H1 (cell line): ENCODE data around the gene VAV2. TPM values are rescaled to one million over a fixed set of nuclear protein-coding genes. Genes with fewer than 3 reads are reported as not detected.

Experiments
- CTCF ChIA-PET: fragments of 300-600 bp; sonication (Branson Sonifier 250); formaldehyde crosslinking; loops from one replicate; lab custom pipeline; 2021; ENCODE audit not compliant: partially characterized antibody; lab: Charles Lee
- POLR2A ChIA-PET: fragments of 300-600 bp; sonication (Branson Sonifier 250); formaldehyde crosslinking; loops from one replicate; lab custom pipeline; 2021; ENCODE audit warnings: inconsistent platforms; ENCODE audit not compliant: partially characterized antibody; lab: Charles Lee
- DNase-seq, 2 experiments: peaks; one replicate each; pipeline versions ENCODE4 v3.0.0 to v3.0.0-alpha.2; 2010 to 2022; ENCODE audit warnings: low spot score in 2 of 2, low read depth in 1 of 2, mixed read lengths in 1 of 2
- FAIRE-seq: peaks from 2 replicates; lab custom pipeline; 2011; peaks lifted over from hg19 to GRCh38; lab: Jason Lieb, UNC
- H2AFZ ChIP-seq: 2 replicates; pipeline ENCODE4 v1.8.1; 2012; ENCODE audit warnings: low read length, inconsistent platforms
- H2AK5ac ChIP-seq: 2 replicates; pipeline ENCODE4 v1.6.1; 2013; ENCODE audit warnings: low read depth, low read length
- H2BK120ac ChIP-seq: replicated peaks from 2 replicates; pipeline ENCODE3; 2013; ENCODE audit warnings: low read depth, low read length, inconsistent platforms
- H2BK12ac ChIP-seq: 2 replicates; pipeline ENCODE4 v1.6.1; 2013; ENCODE audit warnings: low read depth, low read length
- H2BK15ac ChIP-seq: 2 replicates; pipeline ENCODE4 v1.6.1; 2013; ENCODE audit warnings: low read length
- H2BK20ac ChIP-seq: 2 replicates; pipeline ENCODE4 v1.6.1; 2013; ENCODE audit warnings: low read length
- H2BK5ac ChIP-seq: 2 replicates; pipeline ENCODE4 v1.6.1; 2013; ENCODE audit warnings: low read depth, low read length
- H3K14ac ChIP-seq: 2 replicates; pipeline ENCODE4 v1.6.1; 2013; ENCODE audit warnings: inconsistent platforms; ENCODE audit not compliant: insufficient read length
- H3K18ac ChIP-seq: 2 replicates; pipeline ENCODE4 v1.6.1; 2013; ENCODE audit warnings: low read length; ENCODE audit errors: extremely low read depth
- H3K23ac ChIP-seq: 2 replicates; pipeline ENCODE4 v1.6.1; 2013; ENCODE audit warnings: inconsistent platforms; ENCODE audit not compliant: insufficient read length
- H3K23me2 ChIP-seq: 2 replicates; pipeline ENCODE4 v1.6.1; 2013; ENCODE audit warnings: low read depth, low read length
- H3K27ac ChIP-seq: 2 replicates; pipeline ENCODE4 v1.6.1; 2011; ENCODE audit warnings: low read depth, low read length, inconsistent platforms
- H3K27me3 ChIP-seq, 4 experiments: replicated peaks in 1 of 4; 1 replicate in 1 of 4; 2 replicates in 3 of 4; pipeline versions ENCODE4 v1.6.1 to v1.8.1; 2011 to 2013; ENCODE audit warnings: low read length in 3 of 4, mild to moderate bottlenecking in 3 of 4, inconsistent platforms in 2 of 4, mixed read lengths in 2 of 4, moderate library complexity in 1 of 4; ENCODE audit not compliant: control insufficient read depth in 3 of 4, insufficient read depth in 3 of 4; ENCODE audit errors: extremely low read depth in 1 of 4
- H3K36me3 ChIP-seq, 4 experiments: 2 replicates each; pipeline versions ENCODE4 v1.6.1 to v1.8.1; 2011 to 2013; ENCODE audit warnings: mild to moderate bottlenecking in 4 of 4, low read length in 3 of 4, moderate library complexity in 2 of 4, control low read depth in 1 of 4, inconsistent platforms in 1 of 4; ENCODE audit not compliant: insufficient read depth in 4 of 4, control insufficient read depth in 2 of 4
- H3K4ac ChIP-seq: replicated peaks from 2 replicates; pipeline ENCODE3; 2013; ENCODE audit warnings: low read length, low read depth, mixed read lengths, inconsistent platforms; ENCODE audit not compliant: insufficient read length
- H3K4me1 ChIP-seq, 4 experiments: replicated peaks in 1 of 4; 1 replicate in 1 of 4; 2 replicates in 3 of 4; pipeline versions ENCODE4 v1.6.1 to v1.8.1; 2011 to 2013; ENCODE audit warnings: low read length in 3 of 4, inconsistent platforms in 2 of 4, mixed read lengths in 1 of 4; ENCODE audit not compliant: insufficient read depth in 4 of 4, control insufficient read depth in 3 of 4
- H3K4me2 ChIP-seq, 2 experiments: 2 replicates each; pipeline versions ENCODE4 v1.6.1 to v1.8.1; 2011 to 2013; ENCODE audit warnings: low read depth in 2 of 2, low read length in 2 of 2, control low read depth in 1 of 2, inconsistent platforms in 1 of 2, mild to moderate bottlenecking in 1 of 2; ENCODE audit not compliant: insufficient read depth in 1 of 2
- H3K4me3 ChIP-seq, 4 experiments: fragments of 200-600, 300-600 bp in 1 of 4; sonication (generic), shearing (Covaris generic), sonication (Bioruptor Twin) in 1 of 4; 2 replicates each; pipeline versions ENCODE4 v1.5.1 to v1.8.1; 2011 to 2016; ENCODE audit warnings: low read length in 4 of 4, low read depth in 3 of 4, control low read depth in 2 of 4, inconsistent platforms in 2 of 4, mild to moderate bottlenecking in 2 of 4, mixed read lengths in 1 of 4, moderate library complexity in 1 of 4; ENCODE audit not compliant: insufficient read depth in 2 of 4; ENCODE audit errors: extremely low read depth in 1 of 4
- H3K56ac ChIP-seq: replicated peaks from 2 replicates; pipeline ENCODE3; 2013; ENCODE audit warnings: low read depth, mild to moderate bottlenecking, mixed read lengths, low read length, inconsistent platforms; ENCODE audit not compliant: insufficient read length
- H3K79me1 ChIP-seq: 2 replicates; pipeline ENCODE4 v1.6.1; 2013; ENCODE audit warnings: low read depth, low read length, control low read depth
- H3K79me2 ChIP-seq, 2 experiments: 2 replicates each; pipeline versions ENCODE4 v1.6.1 to v1.8.1; 2012 to 2013; ENCODE audit warnings: low read length in 2 of 2, mild to moderate bottlenecking in 2 of 2, inconsistent platforms in 1 of 2; ENCODE audit not compliant: insufficient read depth in 2 of 2, control insufficient read depth in 1 of 2
- H3K9ac ChIP-seq, 4 experiments: replicated peaks in 1 of 4; 1 replicate in 1 of 4; 2 replicates in 3 of 4; pipeline versions ENCODE4 v1.6.1 to v1.8.1; 2011 to 2013; ENCODE audit warnings: low read depth in 3 of 4, low read length in 3 of 4, control low read depth in 2 of 4, mild to moderate bottlenecking in 2 of 4, moderate library complexity in 2 of 4, inconsistent platforms in 1 of 4; ENCODE audit errors: extremely low read depth in 1 of 4
- H3K9me3 ChIP-seq, 2 experiments: 2 replicates each; pipeline versions ENCODE4 v1.6.1 to v1.8.1; 2012 to 2013; ENCODE audit warnings: mild to moderate bottlenecking in 2 of 2, moderate library complexity in 2 of 2, control low read depth in 1 of 2, inconsistent platforms in 1 of 2, low read depth in 1 of 2, low read length in 1 of 2, mixed read lengths in 1 of 2; ENCODE audit not compliant: insufficient read depth in 2 of 2
- H4K20me1 ChIP-seq, 2 experiments: replicated peaks in 1 of 2; 2 replicates each; pipeline versions ENCODE3 to v1.8.1; 2011 to 2013; ENCODE audit warnings: inconsistent platforms in 2 of 2, low read length in 2 of 2, mild to moderate bottlenecking in 1 of 2; ENCODE audit not compliant: insufficient read depth in 2 of 2, control insufficient read depth in 1 of 2
- H4K5ac ChIP-seq: 2 replicates; pipeline ENCODE4 v1.6.1; 2013; ENCODE audit warnings: low read length, low read depth, mixed read lengths, inconsistent platforms; ENCODE audit not compliant: insufficient read length
- H4K8ac ChIP-seq: 2 replicates; pipeline ENCODE4 v1.8.0; 2013; ENCODE audit warnings: mild to moderate bottlenecking, moderate library complexity, low read length, inconsistent platforms; ENCODE audit not compliant: insufficient read depth; ENCODE audit errors: extremely low read depth
- H4K91ac ChIP-seq: replicated peaks from 2 replicates; pipeline ENCODE3; 2013; ENCODE audit warnings: low read length, mixed read lengths, inconsistent platforms; ENCODE audit not compliant: insufficient read length
- ATF3 ChIP-seq: IDR thresholded peaks from 2 replicates; pipeline ENCODE4 v1.6.1; 2011; ENCODE audit warnings: low read depth, mild to moderate bottlenecking, low read length; ENCODE audit not compliant: insufficient read depth
- BACH1 ChIP-seq: IDR thresholded peaks from 2 replicates; pipeline ENCODE4 v1.6.1; 2012; ENCODE audit warnings: low read length, improper control_type of control experiment
- CTBP2 ChIP-seq: IDR thresholded peaks from 2 replicates; pipeline ENCODE4 v1.7.0; 2011; ENCODE audit warnings: borderline replicate concordance, mild to moderate bottlenecking, moderate library complexity, mixed read lengths, low read length; ENCODE audit not compliant: insufficient read depth, insufficient read length
- EGR1 ChIP-seq: IDR thresholded peaks from 2 replicates; pipeline ENCODE4 v1.6.1; 2011; ENCODE audit warnings: low read depth, low read length, borderline replicate concordance
- EZH2 ChIP-seq: fragments of 200-600 bp; sonication (generic); IDR thresholded peaks from 2 replicates; pipeline ENCODE4 v1.7.1; 2012; ENCODE audit warnings: low read depth, mild to moderate bottlenecking, moderate library complexity, low read length, inconsistent platforms; ENCODE audit not compliant: severe bottlenecking
- HDAC6 ChIP-seq: IDR thresholded peaks from one replicate; pipeline ENCODE4 v1.7.1; 2012; ENCODE audit warnings: low read depth, mild to moderate bottlenecking, inconsistent platforms, low read length, moderate library complexity
- MAFK ChIP-seq: IDR thresholded peaks from 2 replicates; pipeline ENCODE4 v1.6.1; 2012; ENCODE audit warnings: low read depth, mild to moderate bottlenecking, improper control_type of control experiment, low read length
- POLR2A ChIP-seq, 2 experiments: IDR thresholded peaks; 1 replicate in 1 of 2; 2 replicates in 1 of 2; pipeline ENCODE4 v1.6.1; 2011; ENCODE audit warnings: low read depth in 2 of 2, low read length in 2 of 2, mild to moderate bottlenecking in 2 of 2; ENCODE audit errors: control extremely low read depth in 1 of 2
- SRF ChIP-seq: IDR thresholded peaks from 2 replicates; pipeline ENCODE4 v1.6.1; 2011; ENCODE audit warnings: mild to moderate bottlenecking, low read depth, low read length, moderate library complexity
- SUZ12 ChIP-seq: fragments of 200-600 bp; sonication (generic); IDR thresholded peaks from 2 replicates; pipeline ENCODE4 v1.6.1; 2012; ENCODE audit warnings: mild to moderate bottlenecking, inconsistent platforms, low read length, moderate library complexity, mixed read lengths
- TAF1 ChIP-seq: IDR thresholded peaks from 2 replicates; pipeline ENCODE4 v1.6.1; 2011; ENCODE audit warnings: mild to moderate bottlenecking, low read depth, low read length
- WGBS, 2 experiments: shearing (Covaris generic) in 1 of 2; methylation state at CpG; one replicate each; pipeline versions ENCODE4 v1.1.6 to v1.1.7; 2013 to 2015; ENCODE audit warnings: low lambda C conversion rate in 2 of 2, mixed read lengths in 2 of 2, inconsistent platforms in 1 of 2, low coverage in 1 of 2, missing lambda C conversion rate in 1 of 2; ENCODE audit not compliant: insufficient replicate concordance in 2 of 2, insufficient coverage in 1 of 2, insufficient read length in 1 of 2; ENCODE audit errors: extremely low coverage in 1 of 2, missing lambda C conversion rate in 1 of 2; 5-methylcytosine and 5-hydroxymethylcytosine counted together
- polyA plus RNA-seq, 7 experiments: library from polyadenylated mRNA; depleted of rRNA in 3 of 7; stranded (reverse) in 5 of 7; unstranded in 2 of 7; fragments of >200 nt in 5 of 7; fragments of 200-250 nt in 2 of 7; gene quantifications; 1 replicate in 5 of 7; 2 replicates in 1 of 7; 4 replicates in 1 of 7; pipeline versions ENCODE4 v1.2.1 to v1.2.3, GENCODE V29; 2011 to 2013; ENCODE audit warnings: missing spikeins in 2 of 7, mixed read lengths in 2 of 7
- total RNA-seq: library from RNA; stranded (reverse); fragmentation: NEBNext Ultra II Directional; extraction: Animal tissue kit (Norgen Biotek cat#: 25700); gene quantifications from 2 replicates; pipeline ENCODE4 v1.2.1, GENCODE V29; 2021

Gene VAV2
- total and polyA plus RNA-seq, 2 of the 8 experiments (the other 6 are each of a cell fraction or from before 2014, with no cell fraction given), result 13.6 to 37.6 TPM

GRCh38 chr9:134035041-134036039 is 43.2 kb upstream of the VAV2 start:
- no peak overlapping the region for H3K23ac ChIP-seq
- H4K91ac ChIP-seq, result no peak overlapping the region
- WGBS, 2 experiments, result 94% methylated on average over 25 of the region's 28 CpGs; no CpG with 5 or more reads in 1 of the 2 experiments
- H3K27ac ChIP-seq, result no peak overlapping the region
- H3K36me3 ChIP-seq, result peaks cover 38 to 78% (median 57%) of the 10 kb centered on the region in 4 experiments
- DNase-seq (no peak), FAIRE-seq (no peak)
- no peak overlapping the region for H2AFZ ChIP-seq
- H3K56ac ChIP-seq, result no peak overlapping the region
- H3K4me3 ChIP-seq, result no peak overlapping the region
- H2BK20ac ChIP-seq, result no peak overlapping the region
- H3K4me2 ChIP-seq, result no peak overlapping the region
- ChIA-PET POLR2A (interaction anchor here (0.9 to 1.6 kb wide), 4 partner anchors 9 to 22 kb away, joined by 3 to 5 read pairs (median 4); no protein-coding TSS in a partner anchor), CTCF (interaction anchor here (0.8 to 1.2 kb wide), 3 partner anchors 10 to 15 kb away, joined by 3 to 4 read pairs (median 3); no protein-coding TSS in a partner anchor)
- H4K8ac ChIP-seq, result no peak overlapping the region; the same call in 1 of the 2 replicates
- H3K79me1 ChIP-seq, result no peaks in the 10 kb centered on the region
- no peak overlapping the region for H2BK120ac ChIP-seq
- no peaks in the 10 kb centered on the region for H3K23me2 ChIP-seq
- no peak overlapping the region for H3K9ac ChIP-seq
- H3K9me3 ChIP-seq, result no peaks in the 10 kb centered on the region
- H4K20me1 ChIP-seq, result peaks cover 3 to 6% of the 10 kb centered on the region in 2 experiments
- no peaks in the 10 kb centered on the region for H3K27me3 ChIP-seq
- H3K4ac ChIP-seq, result no peak overlapping the region
- no peaks in the 10 kb centered on the region for H3K79me2 ChIP-seq
- H3K4me1 ChIP-seq, result no peaks in the 10 kb centered on the region
- no peak overlapping the region for H2AK5ac ChIP-seq
- no peak overlapping the region for H4K5ac ChIP-seq
- H3K18ac ChIP-seq, result no peak overlapping the region
- H3K14ac ChIP-seq, result no peak overlapping the region
- H2BK12ac ChIP-seq, result no peak overlapping the region
- H2BK5ac ChIP-seq, result no peak overlapping the region
- H2BK15ac ChIP-seq, result no peak overlapping the region
- TF ChIP-seq HDAC6 (no peak), MAFK (no peak), EZH2 (no peak), POLR2A (IDR thresholded peaks at IDR 0.05; ENCODE audit: control extremely low read depth in 1 of 2, low read depth in 2 of 2, low read length in 2 of 2) (no peak), SRF (no peak), BACH1 (no peak), SUZ12 (no peak), CTBP2 (no peak), EGR1 (no peak), ATF3 (no peak), TAF1 (no peak)
